ENCODE results near the gene S100A14.

GRCh38 chr1:153617663-153618062, 1.5 kb upstream of the S100A14 start:
- TF ChIP-seq, protein P1, sequence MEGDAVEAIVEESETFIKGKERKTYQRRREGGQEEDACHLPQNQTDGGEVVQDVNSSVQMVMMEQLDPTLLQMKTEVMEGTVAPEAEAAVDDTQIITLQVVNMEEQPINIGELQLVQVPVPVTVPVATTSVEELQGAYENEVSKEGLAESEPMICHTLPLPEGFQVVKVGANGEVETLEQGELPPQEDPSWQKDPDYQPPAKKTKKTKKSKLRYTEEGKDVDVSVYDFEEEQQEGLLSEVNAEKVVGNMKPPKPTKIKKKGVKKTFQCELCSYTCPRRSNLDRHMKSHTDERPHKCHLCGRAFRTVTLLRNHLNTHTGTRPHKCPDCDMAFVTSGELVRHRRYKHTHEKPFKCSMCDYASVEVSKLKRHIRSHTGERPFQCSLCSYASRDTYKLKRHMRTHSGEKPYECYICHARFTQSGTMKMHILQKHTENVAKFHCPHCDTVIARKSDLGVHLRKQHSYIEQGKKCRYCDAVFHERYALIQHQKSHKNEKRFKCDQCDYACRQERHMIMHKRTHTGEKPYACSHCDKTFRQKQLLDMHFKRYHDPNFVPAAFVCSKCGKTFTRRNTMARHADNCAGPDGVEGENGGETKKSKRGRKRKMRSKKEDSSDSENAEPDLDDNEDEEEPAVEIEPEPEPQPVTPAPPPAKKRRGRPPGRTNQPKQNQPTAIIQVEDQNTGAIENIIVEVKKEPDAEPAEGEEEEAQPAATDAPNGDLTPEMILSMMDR (IDR thresholded peaks at IDR 0.05; ENCODE audit: low read depth, low read length) = peak; percentile 72
- no peak for TF ChIP-seq EZH2phosphoT487 (IDR thresholded peaks at IDR 0.05; ENCODE audit: low read depth)
